Astrocyte (in vitro differentiated cells and primary cell): ENCODE data around the gene PDCD1. TPM values are rescaled to one million over a fixed set of nuclear protein-coding genes. Genes with fewer than 3 reads are reported as not detected.

Experiments
- DNase-seq: peaks from one replicate; pipeline ENCODE4 v3.0.0-alpha.2; 2010; ENCODE audit warnings: low read depth
- FAIRE-seq: peaks from 2 replicates; lab custom pipeline; 2011; peaks lifted over from hg19 to GRCh38; lab: Jason Lieb, UNC
- H2AFZ ChIP-seq: 2 replicates; pipeline ENCODE4 v1.6.0; 2012; ENCODE audit warnings: low read depth, low read length, inconsistent platforms
- H3K27ac ChIP-seq: 2 replicates; pipeline ENCODE4 v1.5.1; 2011; ENCODE audit warnings: low read depth, low read length, inconsistent platforms
- H3K27me3 ChIP-seq: 2 replicates; pipeline ENCODE4 v1.6.0; 2011; ENCODE audit warnings: low read length, inconsistent platforms; ENCODE audit not compliant: insufficient read depth
- H3K36me3 ChIP-seq: 2 replicates; pipeline ENCODE4 v1.5.1; 2011; ENCODE audit warnings: low read length, inconsistent platforms; ENCODE audit not compliant: insufficient read depth
- H3K4me1 ChIP-seq: 2 replicates; pipeline ENCODE4 v1.5.1; 2011; ENCODE audit warnings: low read length, inconsistent platforms; ENCODE audit not compliant: insufficient read depth
- H3K4me2 ChIP-seq: 2 replicates; pipeline ENCODE4 v1.6.0; 2012; ENCODE audit warnings: low read length, inconsistent platforms
- H3K4me3 ChIP-seq: 2 replicates; pipeline ENCODE4 v1.5.1; 2011; ENCODE audit warnings: low read depth, mild to moderate bottlenecking, low read length, inconsistent platforms; ENCODE audit not compliant: insufficient read depth
- H3K79me2 ChIP-seq: 2 replicates; pipeline ENCODE4 v1.6.0; 2012; ENCODE audit warnings: mild to moderate bottlenecking, low read length, inconsistent platforms; ENCODE audit not compliant: insufficient read depth
- H3K9ac ChIP-seq: 2 replicates; pipeline ENCODE4 v1.6.0; 2012; ENCODE audit warnings: mild to moderate bottlenecking, low read length, inconsistent platforms
- H3K9me3 ChIP-seq: 2 replicates; pipeline ENCODE4 v1.5.1; 2012; ENCODE audit warnings: low read depth, mild to moderate bottlenecking, low read length, inconsistent platforms; ENCODE audit not compliant: insufficient read depth
- H4K20me1 ChIP-seq: 2 replicates; pipeline ENCODE4 v1.6.0; 2012; ENCODE audit warnings: low read length, inconsistent platforms; ENCODE audit not compliant: insufficient read depth
- H3K27ac Mint-ChIP-seq: one replicate; pipeline ENCODE4 v1.8.0; 2021; ENCODE audit warnings: mild to moderate bottlenecking, mixed read lengths; ENCODE audit not compliant: unreplicated experiment
- H3K27me3 Mint-ChIP-seq: one replicate; pipeline ENCODE4 v1.8.0; 2021; ENCODE audit warnings: low read depth, mixed read lengths; ENCODE audit not compliant: unreplicated experiment
- H3K36me3 Mint-ChIP-seq: one replicate; pipeline ENCODE4 v1.8.0; 2021; ENCODE audit warnings: low read depth, mixed read lengths; ENCODE audit not compliant: unreplicated experiment
- H3K4me1 Mint-ChIP-seq: one replicate; pipeline ENCODE4 v1.8.0; 2021; ENCODE audit warnings: low read depth, mixed read lengths; ENCODE audit not compliant: unreplicated experiment
- H3K4me3 Mint-ChIP-seq: one replicate; pipeline ENCODE4 v1.8.0; 2021; ENCODE audit warnings: mild to moderate bottlenecking, moderate library complexity, mixed read lengths; ENCODE audit not compliant: unreplicated experiment
- H3K9me3 Mint-ChIP-seq: one replicate; pipeline ENCODE4 v1.8.0; 2021; ENCODE audit warnings: mild to moderate bottlenecking, mixed read lengths; ENCODE audit not compliant: unreplicated experiment
- CTCF ChIP-seq: IDR thresholded peaks from 2 replicates; pipeline ENCODE4 v1.5.1; 2011; ENCODE audit warnings: low read depth, mild to moderate bottlenecking, inconsistent platforms, low read length, moderate library complexity; ENCODE audit not compliant: insufficient read depth
- EZH2 ChIP-seq: IDR thresholded peaks from 2 replicates; pipeline ENCODE4 v1.6.1; 2012; ENCODE audit warnings: mild to moderate bottlenecking, low read length, inconsistent platforms; ENCODE audit not compliant: insufficient read depth
- total RNA-seq: library from RNA; stranded (reverse); gene quantifications from 2 replicates; pipeline ENCODE4 v1.2.1, GENCODE V29; 2021

Gene PDCD1
- total RNA-seq, 1 donor from 2014 or later, result not detected

- no peak for TF ChIP-seq EZH2
- TF ChIP-seq CTCF, result no peak
- Mint-ChIP-seq H3K27ac (no peak overlapping the region), H3K27me3 (peaks cover 8% of the 10 kb centered on the region), H3K36me3 (no peaks in the 10 kb centered on the region), H3K4me1 (peaks cover 5% of the 10 kb centered on the region), H3K4me3 (no peak overlapping the region), H3K9me3 (no peaks in the 10 kb centered on the region)
- Histone ChIP-seq H3K36me3 (no peaks in the 10 kb centered on the region), H3K27ac (no peak overlapping the region), H3K79me2 (no peaks in the 10 kb centered on the region), H3K27me3 (no peaks in the 10 kb centered on the region), H3K9me3 (no peaks in the 10 kb centered on the region), H4K20me1 (no peaks in the 10 kb centered on the region), H3K4me1 (no peaks in the 10 kb centered on the region), H3K4me2 (no peak overlapping the region), H3K4me3 (no peak overlapping the region), H2AFZ (no peak overlapping the region), H3K9ac (no peak overlapping the region)
- no peak for FAIRE-seq
- no peak for DNase-seq
These were observed 45.7 kb downstream of the PDCD1 start for GRCh38 chr2:241812730-241813643.

GRCh38 chr2:241811952-241812729 lies 46.6 kb downstream of the PDCD1 start:
- no peak for DNase-seq
- H3K27ac Mint-ChIP-seq, result no peak overlapping the region
- no peaks in the 10 kb centered on the region for H3K36me3 Mint-ChIP-seq
- no peaks in the 10 kb centered on the region for H3K79me2 ChIP-seq
- no peak overlapping the region for H3K27ac ChIP-seq
- no peaks in the 10 kb centered on the region for H3K4me1 ChIP-seq
- TF ChIP-seq CTCF (no peak), EZH2 (no peak)
- H2AFZ ChIP-seq, result no peak overlapping the region
- no peak overlapping the region for H3K4me3 Mint-ChIP-seq
- no peak overlapping the region for H3K4me3 ChIP-seq
- no peak overlapping the region for H3K4me2 ChIP-seq
- no peaks in the 10 kb centered on the region for H3K9me3 ChIP-seq
- no peaks in the 10 kb centered on the region for H3K9me3 Mint-ChIP-seq
- peaks cover 4% of the 10 kb centered on the region for H3K27me3 Mint-ChIP-seq
- H3K36me3 ChIP-seq, result no peaks in the 10 kb centered on the region
- no peaks in the 10 kb centered on the region for H4K20me1 ChIP-seq
- H3K4me1 Mint-ChIP-seq, result peaks cover 5% of the 10 kb centered on the region
- no peaks in the 10 kb centered on the region for H3K27me3 ChIP-seq
- FAIRE-seq, result no peak
- no peak overlapping the region for H3K9ac ChIP-seq
